HG02678 (cell line): ENCODE data around the gene GCHFR.
A peak's percentile ranks its signal among the peaks of the same experiment; 100 is the strongest.

Experiments used
- ATAC-seq: cut with Tn5 transposase; IDR thresholded peaks from one replicate; pipeline ENCODE4 v1.9.1; 2021; ENCODE audit warnings: mild to moderate bottlenecking, moderate library complexity; ENCODE audit not compliant: unreplicated experiment

Gene GCHFR

DNA sequence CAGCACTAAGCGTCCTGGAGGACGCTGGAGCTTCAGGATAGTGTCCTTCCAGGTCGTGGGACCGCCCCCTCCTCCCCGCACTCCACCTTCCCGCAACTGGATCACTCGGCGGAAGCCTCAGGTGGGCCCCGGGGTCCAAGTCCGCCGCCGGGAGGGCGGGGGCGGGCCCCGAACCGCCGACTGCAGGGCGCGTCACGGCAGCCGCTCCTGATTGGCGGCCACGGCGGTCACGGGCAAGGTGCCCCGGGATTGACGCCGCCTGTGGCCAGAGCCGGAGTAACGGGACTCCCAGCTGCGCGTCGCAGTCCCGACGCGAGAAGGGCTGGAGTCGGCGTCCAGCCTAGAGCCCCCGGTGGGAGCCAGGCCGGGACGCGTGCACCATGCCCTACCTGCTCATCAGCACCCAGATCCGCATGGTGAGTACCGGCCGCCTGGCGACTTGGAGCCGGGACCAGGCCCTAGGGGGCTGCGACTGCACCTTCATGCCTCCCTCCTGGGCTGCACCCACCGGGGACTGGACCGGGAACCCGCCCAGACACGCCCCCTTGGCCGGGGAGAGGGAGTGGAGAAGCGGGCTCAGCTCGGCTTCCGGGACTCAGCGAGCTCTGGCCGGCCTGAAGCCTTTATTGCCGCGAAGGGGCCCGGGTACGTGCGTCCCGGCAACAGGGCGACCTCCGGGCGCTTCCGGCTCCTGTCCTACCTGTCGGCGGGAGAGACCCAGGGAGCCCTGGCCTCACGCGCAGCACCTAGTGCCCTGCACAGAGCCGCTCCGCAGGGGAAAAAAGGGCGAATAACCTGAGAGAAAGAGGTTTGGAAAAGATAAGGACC lies at the start of gene GCHFR:
Gene GCHFR (plus strand): TSS at position 268 of the 828 bp plus-strand sequence. CDS start 113 bp downstream, at position 381.
- peak; percentile 53 for ATAC-seq

- ATAC-seq: no peak
Measured at GRCh38 chr15:40714144-40714543, 49.7 kb upstream of the GCHFR start.

- no peak for ATAC-seq
Measured at GRCh38 chr15:40716165-40716564, 47.7 kb upstream of the GCHFR start.

- ATAC-seq: no peak
Measured at GRCh38 chr15:40721701-40722100, 42.2 kb upstream of the GCHFR start.

- ATAC-seq: no peak
Measured at GRCh38 chr15:40722354-40722753, 41.5 kb upstream of the GCHFR start.

- ATAC-seq: no peak
Measured at GRCh38 chr15:40722934-40723333, 40.9 kb upstream of the GCHFR start.

DNA sequence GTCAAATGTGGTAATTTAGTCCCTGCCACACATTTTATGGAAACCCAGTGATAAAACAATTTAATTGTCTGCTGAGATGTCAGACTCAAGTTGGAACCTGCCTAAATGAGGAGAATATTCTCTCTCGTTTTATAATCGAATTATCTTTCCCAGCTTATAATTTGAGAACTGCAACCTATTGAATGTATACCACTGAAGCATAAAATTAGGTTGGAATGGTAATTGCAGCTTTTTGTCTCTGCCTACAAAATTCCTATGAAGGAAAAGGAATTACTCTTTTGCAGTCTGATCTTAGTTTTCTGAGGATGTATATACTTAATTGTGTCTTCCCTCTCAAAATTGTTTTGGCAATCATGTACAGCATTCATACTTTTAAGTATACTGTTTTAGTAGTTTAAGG lies 39.9 kb upstream of the GCHFR start:
- no peak for ATAC-seq

DNA sequence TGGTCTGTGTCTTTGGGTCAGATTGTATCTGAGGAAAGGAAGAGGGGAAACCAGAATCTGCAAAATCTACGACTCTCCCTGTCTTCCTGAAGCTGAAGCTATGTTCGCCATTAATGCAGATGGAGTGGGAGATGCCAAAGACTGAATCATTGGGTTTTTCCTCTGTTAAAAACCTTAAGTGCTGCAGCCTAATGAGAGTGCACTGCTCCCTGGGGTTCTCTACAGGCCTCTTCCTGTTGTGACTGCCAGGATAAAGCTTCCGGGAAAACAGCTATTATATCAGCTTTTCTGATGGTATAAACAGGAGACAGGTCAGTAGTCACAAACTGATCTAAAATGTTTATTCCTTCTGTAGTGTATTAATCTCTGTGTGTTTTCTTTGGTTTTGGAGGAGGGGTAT lies 32.8 kb upstream of the GCHFR start:
- no peak for ATAC-seq

GRCh38 chr15:40736575-40736974 lies 27.3 kb upstream of the GCHFR start:
- ATAC-seq: no peak

DNA sequence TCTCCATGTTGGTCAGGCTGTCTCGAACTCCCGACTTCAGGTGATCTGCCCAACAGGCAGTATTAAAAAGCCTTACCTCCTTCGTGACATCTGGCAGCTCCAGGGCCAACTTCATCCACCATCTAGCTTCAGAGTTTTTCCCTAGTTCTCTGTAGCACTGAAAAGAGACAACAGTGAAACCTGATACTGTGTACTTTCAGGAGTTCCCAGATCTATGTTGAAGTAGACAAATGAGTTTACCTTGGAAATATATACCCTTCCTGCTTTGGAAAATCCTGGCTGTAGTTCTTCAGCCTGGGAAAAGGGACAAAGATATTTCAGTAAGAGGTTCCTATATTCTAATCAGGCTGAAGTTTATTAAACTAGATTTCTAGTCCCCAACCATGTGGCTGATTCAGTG lies 26.8 kb upstream of the GCHFR start:
- no peak for ATAC-seq

- no peak for ATAC-seq
Measured at GRCh38 chr15:40739047-40739446, 24.8 kb upstream of the GCHFR start.

DNA sequence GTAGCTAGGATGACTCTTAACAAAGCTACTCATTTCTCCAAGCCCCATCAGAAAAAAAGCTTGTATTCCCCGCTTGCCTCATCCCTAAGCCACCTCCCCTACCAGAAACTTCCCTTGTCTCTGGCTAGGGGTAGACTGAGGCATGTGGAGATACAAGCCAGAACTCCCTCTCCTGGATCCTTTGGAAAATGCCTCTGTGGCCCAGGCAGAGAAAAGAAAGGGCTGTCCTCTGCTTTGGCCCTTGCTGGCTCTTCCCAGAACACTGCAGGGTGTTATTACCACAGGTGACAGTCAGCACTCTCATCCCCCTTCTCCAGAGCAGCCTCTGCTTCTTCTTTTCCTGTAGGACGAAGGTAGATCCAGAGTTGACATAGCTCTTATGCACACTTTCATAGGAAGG lies 24.0 kb upstream of the GCHFR start:
- no peak for ATAC-seq

DNA sequence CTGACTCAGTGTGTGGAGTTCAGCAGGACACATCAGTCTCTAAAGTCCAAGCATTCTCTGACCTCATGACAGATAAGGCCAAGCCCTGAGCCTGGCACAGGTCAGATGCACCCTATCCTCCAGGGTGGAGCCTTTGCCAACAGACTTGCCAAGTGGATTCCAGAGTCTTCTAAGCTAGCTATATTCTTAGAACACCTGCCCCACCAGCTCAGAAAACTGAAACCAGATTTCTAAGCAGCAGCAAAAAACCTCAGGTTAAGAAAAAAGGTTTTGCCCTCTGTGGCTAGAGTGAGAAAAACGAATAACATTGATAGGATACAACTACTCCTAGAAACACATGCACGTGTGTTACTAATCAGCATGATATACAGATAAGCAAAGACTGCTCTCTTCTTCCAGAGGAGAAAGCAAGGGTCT lies 20.4 kb upstream of the GCHFR start:
- no peak for ATAC-seq

DNA sequence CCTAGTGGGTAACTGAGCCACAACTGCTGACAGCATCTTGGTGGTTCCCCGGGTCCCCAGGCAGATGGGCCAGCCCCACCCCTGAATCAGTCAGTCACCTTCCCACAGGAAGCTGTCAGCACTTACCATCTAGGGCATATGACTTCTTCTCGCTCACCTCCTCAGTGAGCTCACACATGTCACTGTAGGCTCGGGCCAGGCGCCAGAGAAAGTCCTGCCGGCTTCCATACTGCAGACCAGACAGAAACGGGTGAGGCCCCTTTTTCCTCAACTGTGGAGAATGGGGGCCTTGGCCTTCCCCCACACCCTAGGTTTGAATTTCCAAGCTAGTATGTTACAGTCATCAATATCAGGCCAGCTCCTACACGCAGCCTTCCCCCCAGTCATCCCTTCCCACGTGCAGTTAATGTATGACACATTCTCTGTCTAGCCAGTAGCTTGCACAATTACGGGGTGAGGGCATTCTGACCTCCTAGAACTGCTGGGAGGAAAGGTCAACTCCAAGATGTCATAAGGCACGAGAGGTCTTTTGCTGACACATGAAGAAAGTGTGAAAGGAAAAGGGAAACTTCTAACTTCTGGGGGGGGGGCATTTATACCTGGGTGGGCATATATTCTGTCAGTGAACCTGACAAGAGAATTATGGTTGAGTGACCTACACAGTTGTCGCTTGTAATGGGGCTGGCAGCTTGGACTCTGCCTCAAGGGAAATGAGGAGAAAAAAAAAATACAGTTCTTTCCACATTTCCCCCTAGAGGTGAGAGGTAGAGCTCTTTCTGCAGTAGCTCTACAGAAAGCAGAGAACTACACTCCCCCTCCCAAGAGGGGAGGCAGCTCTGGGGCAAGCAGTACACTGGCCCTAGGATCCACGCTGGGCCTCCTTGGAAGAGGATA lies 19.7 kb upstream of the GCHFR start:
- peak; percentile 85 for ATAC-seq

- no peak for ATAC-seq
Measured at GRCh38 chr15:40744815-40745152, 19.1 kb upstream of the GCHFR start.

- no peak for ATAC-seq
Measured at GRCh38 chr15:40746916-40747418, 16.9 kb upstream of the GCHFR start.

GRCh38 chr15:40747685-40748631 lies 15.9 kb upstream of the GCHFR start:
- no peak for ATAC-seq

GRCh38 chr15:40749151-40749630 lies 14.7 kb upstream of the GCHFR start:
- ATAC-seq: no peak

GRCh38 chr15:40750885-40751284 lies 13.0 kb upstream of the GCHFR start:
- ATAC-seq: no peak

GRCh38 chr15:40751745-40752144 lies 12.1 kb upstream of the GCHFR start:
- ATAC-seq: no peak

GRCh38 chr15:40754574-40754882 lies 9.3 kb upstream of the GCHFR start:
- ATAC-seq: peak; percentile 3
